ENCODE data around the gene KIAA0408. TPM values are rescaled to one million over a fixed set of nuclear protein-coding genes. Genes with fewer than 3 reads are reported as not detected.

KIAA0408 gene
- total RNA-seq, 2 experiments from 2014 or later, result 1.0 to 1.3 TPM

- intact Hi-C loops (cut with DNase I, micrococcal nuclease), result no loop called here
- TF ChIP-seq, protein P1, sequence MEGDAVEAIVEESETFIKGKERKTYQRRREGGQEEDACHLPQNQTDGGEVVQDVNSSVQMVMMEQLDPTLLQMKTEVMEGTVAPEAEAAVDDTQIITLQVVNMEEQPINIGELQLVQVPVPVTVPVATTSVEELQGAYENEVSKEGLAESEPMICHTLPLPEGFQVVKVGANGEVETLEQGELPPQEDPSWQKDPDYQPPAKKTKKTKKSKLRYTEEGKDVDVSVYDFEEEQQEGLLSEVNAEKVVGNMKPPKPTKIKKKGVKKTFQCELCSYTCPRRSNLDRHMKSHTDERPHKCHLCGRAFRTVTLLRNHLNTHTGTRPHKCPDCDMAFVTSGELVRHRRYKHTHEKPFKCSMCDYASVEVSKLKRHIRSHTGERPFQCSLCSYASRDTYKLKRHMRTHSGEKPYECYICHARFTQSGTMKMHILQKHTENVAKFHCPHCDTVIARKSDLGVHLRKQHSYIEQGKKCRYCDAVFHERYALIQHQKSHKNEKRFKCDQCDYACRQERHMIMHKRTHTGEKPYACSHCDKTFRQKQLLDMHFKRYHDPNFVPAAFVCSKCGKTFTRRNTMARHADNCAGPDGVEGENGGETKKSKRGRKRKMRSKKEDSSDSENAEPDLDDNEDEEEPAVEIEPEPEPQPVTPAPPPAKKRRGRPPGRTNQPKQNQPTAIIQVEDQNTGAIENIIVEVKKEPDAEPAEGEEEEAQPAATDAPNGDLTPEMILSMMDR (IDR thresholded peaks at IDR 0.05), result no peak
- Histone ChIP-seq H3K9me3 (ENCODE audit: control insufficient read depth in 1 of 2, insufficient read depth in 1 of 2, low read length in 2 of 2) (no peaks in the 10 kb centered on the region), H3K4me3 (ENCODE audit: low read length) (no peak overlapping the region), H3K4me1 (ENCODE audit: insufficient read depth, low read length) (no peaks in the 10 kb centered on the region), H3K36me3 (ENCODE audit: insufficient read depth, low read length) (peaks cover under 1% of the 10 kb centered on the region), H3K27me3 (ENCODE audit: control insufficient read depth in 1 of 2, insufficient read depth in 2 of 2, low read length in 2 of 2) (no peaks in the 10 kb centered on the region), H3K27ac (ENCODE audit: low read depth in 1 of 2, low read length in 2 of 2) (no peak overlapping the region)
- Mint-ChIP-seq H3K4me1 (ENCODE audit: low read depth) (peaks cover 20% of the 10 kb centered on the region), H3K4me3 (no peak overlapping the region), H3K9me3 (no peaks in the 10 kb centered on the region), H3K36me3 (ENCODE audit: low read depth) (no peaks in the 10 kb centered on the region), H3K27me3 (peaks cover 8% of the 10 kb centered on the region), H3K27ac (no peak overlapping the region)
- POLR2A ChIA-PET, result no interaction called here
- DNase-seq (no peak), ATAC-seq (ENCODE audit: poor library complexity) (no peak)
- CTCF ChIA-PET, result no interaction called here
Observed at GRCh38 chr6:127481111-127481510, 21.9 kb upstream of the KIAA0408 start.

- ChIA-PET CTCF (no interaction called here), POLR2A (no interaction called here)
- Histone ChIP-seq H3K4me1 (ENCODE audit: insufficient read depth, low read length) (no peaks in the 10 kb centered on the region), H3K27me3 (ENCODE audit: control insufficient read depth in 1 of 2, insufficient read depth in 2 of 2, low read length in 2 of 2) (no peaks in the 10 kb centered on the region), H3K4me3 (ENCODE audit: low read length) (no peak overlapping the region), H3K9me3 (ENCODE audit: control insufficient read depth in 1 of 2, insufficient read depth in 1 of 2, low read length in 2 of 2) (peaks cover 0 to 10% of the 10 kb centered on the region in 2 experiments), H3K27ac (ENCODE audit: low read depth in 1 of 2, low read length in 2 of 2) (no peak overlapping the region), H3K36me3 (ENCODE audit: insufficient read depth, low read length) (peaks cover 7% of the 10 kb centered on the region)
- H3K9me3 Mint-ChIP-seq, result no peaks in the 10 kb centered on the region
- TF ChIP-seq, protein P1 (IDR thresholded peaks at IDR 0.05), result no peak
- no peak overlapping the region for H3K4me3 Mint-ChIP-seq
- no peak overlapping the region for H3K27ac Mint-ChIP-seq
- peaks cover 17% of the 10 kb centered on the region for H3K27me3 Mint-ChIP-seq
- H3K36me3 Mint-ChIP-seq (ENCODE audit: low read depth), result no peaks in the 10 kb centered on the region
- intact Hi-C loops (cut with DNase I, micrococcal nuclease), result no loop called here
- no peak for DNase-seq
- no peaks in the 10 kb centered on the region for H3K4me1 Mint-ChIP-seq (ENCODE audit: low read depth)
- ATAC-seq (ENCODE audit: poor library complexity), result no peak
Observed at GRCh38 chr6:127477658-127478057, 18.5 kb upstream of the KIAA0408 start.

- ATAC-seq (ENCODE audit: poor library complexity) (no peak), DNase-seq (peak in 1 of 14 experiments; percentile 11)
- Mint-ChIP-seq H3K27ac (no peak overlapping the region), H3K4me1 (ENCODE audit: low read depth) (no peaks in the 10 kb centered on the region), H3K9me3 (no peaks in the 10 kb centered on the region), H3K36me3 (ENCODE audit: low read depth) (no peaks in the 10 kb centered on the region), H3K4me3 (no peak overlapping the region), H3K27me3 (peaks cover 17% of the 10 kb centered on the region)
- Histone ChIP-seq H3K27me3 (ENCODE audit: control insufficient read depth in 1 of 2, insufficient read depth in 2 of 2, low read length in 2 of 2) (no peaks in the 10 kb centered on the region), H3K36me3 (ENCODE audit: insufficient read depth, low read length) (peaks cover 7% of the 10 kb centered on the region), H3K27ac (ENCODE audit: low read depth in 1 of 2, low read length in 2 of 2) (no peak overlapping the region), H3K4me1 (ENCODE audit: insufficient read depth, low read length) (no peaks in the 10 kb centered on the region), H3K9me3 (ENCODE audit: control insufficient read depth in 1 of 2, insufficient read depth in 1 of 2, low read length in 2 of 2) (peaks cover 0 to 10% of the 10 kb centered on the region in 2 experiments), H3K4me3 (ENCODE audit: low read length) (no peak overlapping the region)
- ChIA-PET POLR2A (interaction anchor here (1.0 kb wide), 1 partner anchor 41 kb away, joined by 4 read pairs; no protein-coding TSS in a partner anchor), CTCF (no interaction called here)
- TF ChIP-seq, protein P1 (IDR thresholded peaks at IDR 0.05), result no peak
- intact Hi-C loops (cut with DNase I, micrococcal nuclease), result no loop called here
Observed at GRCh38 chr6:127475823-127476176, 16.6 kb upstream of the KIAA0408 start.

All from CD4-positive, alpha-beta T cell (primary cell).